Transverse colon (tissue), 4 donors: ENCODE data around the gene DDX23.

ENCODE experiments used
- CTCF ChIP-seq, 5 experiments: fragments of 200-600 bp in 3 of 5; fragments of 450-650 bp in 2 of 5; sonication (generic) in 3 of 5; IDR thresholded peaks; 1 replicate in 2 of 5; 2 replicates in 3 of 5; pipeline ENCODE4 v1.5.1; 2016 to 2017; ENCODE audit warnings: antibody characterized with exemption in 5 of 5, inconsistent platforms in 3 of 5, mild to moderate bottlenecking in 2 of 5, moderate library complexity in 1 of 5
- EP300 ChIP-seq: sonication (generic); formaldehyde crosslinking; IDR thresholded peaks from one replicate; pipeline ENCODE4 v1.6.1; 2017; ENCODE audit warnings: antibody characterized with exemption, low read depth
- POLR2A ChIP-seq: fragments of 450-650 bp; IDR thresholded peaks from one replicate; pipeline ENCODE4 v1.6.1; 2016; ENCODE audit warnings: antibody characterized with exemption, mild to moderate bottlenecking, moderate library complexity
- POLR2AphosphoS5 ChIP-seq, 3 donors: sonication (generic); formaldehyde crosslinking; IDR thresholded peaks; one replicate each; pipeline ENCODE4 v1.6.1; 2016; ENCODE audit warnings: antibody characterized with exemption in 3 of 3

GRCh38 chr12:48862760-48863159, 10.8 kb upstream of the DDX23 start:
- TF ChIP-seq POLR2A (no peak), EP300 (no peak), CTCF (IDR thresholded peaks at IDR 0.05) (no peak), POLR2AphosphoS5 (IDR thresholded peaks at IDR 0.05) (no peak)
